ENCODE measurements around the gene ENTPD7. TPM values are rescaled to one million over a fixed set of nuclear protein-coding genes. Genes with fewer than 3 reads are reported as not detected.

ENTPD7 gene
- total and polyA plus RNA-seq, 2 of the 8 experiments (the other 6 are each of a cell fraction or from before 2014, with no cell fraction given), result 5.0 to 15.6 TPM

DNA sequence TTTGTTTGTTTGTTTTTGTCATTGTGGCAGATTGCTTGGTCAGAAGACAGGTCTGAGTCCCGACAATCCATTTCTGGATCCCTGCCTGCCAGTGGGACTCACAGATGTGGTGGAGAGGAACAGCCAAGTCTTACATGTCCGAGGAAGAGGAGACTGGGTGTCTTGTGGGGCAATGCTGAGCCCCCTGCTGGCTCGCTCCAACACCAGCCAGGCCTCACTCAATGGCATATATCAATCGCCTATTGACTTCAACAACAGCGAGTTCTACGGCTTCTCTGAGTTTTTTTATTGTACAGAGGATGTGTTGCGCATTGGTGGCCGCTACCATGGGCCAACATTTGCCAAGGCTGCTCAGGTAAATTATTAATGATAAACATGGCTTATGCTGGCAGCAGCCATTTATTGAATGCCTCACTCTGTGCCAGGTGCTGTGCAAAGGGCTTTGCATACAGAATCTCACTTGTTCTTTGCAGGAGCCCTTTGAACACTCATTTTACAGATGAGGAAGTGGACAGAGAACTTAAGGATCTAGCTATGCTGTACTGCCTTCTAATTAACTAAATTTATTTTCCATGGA, 39.3 kb downstream of the ENTPD7 start (continued):
- TF ChIP-seq, protein P1, sequence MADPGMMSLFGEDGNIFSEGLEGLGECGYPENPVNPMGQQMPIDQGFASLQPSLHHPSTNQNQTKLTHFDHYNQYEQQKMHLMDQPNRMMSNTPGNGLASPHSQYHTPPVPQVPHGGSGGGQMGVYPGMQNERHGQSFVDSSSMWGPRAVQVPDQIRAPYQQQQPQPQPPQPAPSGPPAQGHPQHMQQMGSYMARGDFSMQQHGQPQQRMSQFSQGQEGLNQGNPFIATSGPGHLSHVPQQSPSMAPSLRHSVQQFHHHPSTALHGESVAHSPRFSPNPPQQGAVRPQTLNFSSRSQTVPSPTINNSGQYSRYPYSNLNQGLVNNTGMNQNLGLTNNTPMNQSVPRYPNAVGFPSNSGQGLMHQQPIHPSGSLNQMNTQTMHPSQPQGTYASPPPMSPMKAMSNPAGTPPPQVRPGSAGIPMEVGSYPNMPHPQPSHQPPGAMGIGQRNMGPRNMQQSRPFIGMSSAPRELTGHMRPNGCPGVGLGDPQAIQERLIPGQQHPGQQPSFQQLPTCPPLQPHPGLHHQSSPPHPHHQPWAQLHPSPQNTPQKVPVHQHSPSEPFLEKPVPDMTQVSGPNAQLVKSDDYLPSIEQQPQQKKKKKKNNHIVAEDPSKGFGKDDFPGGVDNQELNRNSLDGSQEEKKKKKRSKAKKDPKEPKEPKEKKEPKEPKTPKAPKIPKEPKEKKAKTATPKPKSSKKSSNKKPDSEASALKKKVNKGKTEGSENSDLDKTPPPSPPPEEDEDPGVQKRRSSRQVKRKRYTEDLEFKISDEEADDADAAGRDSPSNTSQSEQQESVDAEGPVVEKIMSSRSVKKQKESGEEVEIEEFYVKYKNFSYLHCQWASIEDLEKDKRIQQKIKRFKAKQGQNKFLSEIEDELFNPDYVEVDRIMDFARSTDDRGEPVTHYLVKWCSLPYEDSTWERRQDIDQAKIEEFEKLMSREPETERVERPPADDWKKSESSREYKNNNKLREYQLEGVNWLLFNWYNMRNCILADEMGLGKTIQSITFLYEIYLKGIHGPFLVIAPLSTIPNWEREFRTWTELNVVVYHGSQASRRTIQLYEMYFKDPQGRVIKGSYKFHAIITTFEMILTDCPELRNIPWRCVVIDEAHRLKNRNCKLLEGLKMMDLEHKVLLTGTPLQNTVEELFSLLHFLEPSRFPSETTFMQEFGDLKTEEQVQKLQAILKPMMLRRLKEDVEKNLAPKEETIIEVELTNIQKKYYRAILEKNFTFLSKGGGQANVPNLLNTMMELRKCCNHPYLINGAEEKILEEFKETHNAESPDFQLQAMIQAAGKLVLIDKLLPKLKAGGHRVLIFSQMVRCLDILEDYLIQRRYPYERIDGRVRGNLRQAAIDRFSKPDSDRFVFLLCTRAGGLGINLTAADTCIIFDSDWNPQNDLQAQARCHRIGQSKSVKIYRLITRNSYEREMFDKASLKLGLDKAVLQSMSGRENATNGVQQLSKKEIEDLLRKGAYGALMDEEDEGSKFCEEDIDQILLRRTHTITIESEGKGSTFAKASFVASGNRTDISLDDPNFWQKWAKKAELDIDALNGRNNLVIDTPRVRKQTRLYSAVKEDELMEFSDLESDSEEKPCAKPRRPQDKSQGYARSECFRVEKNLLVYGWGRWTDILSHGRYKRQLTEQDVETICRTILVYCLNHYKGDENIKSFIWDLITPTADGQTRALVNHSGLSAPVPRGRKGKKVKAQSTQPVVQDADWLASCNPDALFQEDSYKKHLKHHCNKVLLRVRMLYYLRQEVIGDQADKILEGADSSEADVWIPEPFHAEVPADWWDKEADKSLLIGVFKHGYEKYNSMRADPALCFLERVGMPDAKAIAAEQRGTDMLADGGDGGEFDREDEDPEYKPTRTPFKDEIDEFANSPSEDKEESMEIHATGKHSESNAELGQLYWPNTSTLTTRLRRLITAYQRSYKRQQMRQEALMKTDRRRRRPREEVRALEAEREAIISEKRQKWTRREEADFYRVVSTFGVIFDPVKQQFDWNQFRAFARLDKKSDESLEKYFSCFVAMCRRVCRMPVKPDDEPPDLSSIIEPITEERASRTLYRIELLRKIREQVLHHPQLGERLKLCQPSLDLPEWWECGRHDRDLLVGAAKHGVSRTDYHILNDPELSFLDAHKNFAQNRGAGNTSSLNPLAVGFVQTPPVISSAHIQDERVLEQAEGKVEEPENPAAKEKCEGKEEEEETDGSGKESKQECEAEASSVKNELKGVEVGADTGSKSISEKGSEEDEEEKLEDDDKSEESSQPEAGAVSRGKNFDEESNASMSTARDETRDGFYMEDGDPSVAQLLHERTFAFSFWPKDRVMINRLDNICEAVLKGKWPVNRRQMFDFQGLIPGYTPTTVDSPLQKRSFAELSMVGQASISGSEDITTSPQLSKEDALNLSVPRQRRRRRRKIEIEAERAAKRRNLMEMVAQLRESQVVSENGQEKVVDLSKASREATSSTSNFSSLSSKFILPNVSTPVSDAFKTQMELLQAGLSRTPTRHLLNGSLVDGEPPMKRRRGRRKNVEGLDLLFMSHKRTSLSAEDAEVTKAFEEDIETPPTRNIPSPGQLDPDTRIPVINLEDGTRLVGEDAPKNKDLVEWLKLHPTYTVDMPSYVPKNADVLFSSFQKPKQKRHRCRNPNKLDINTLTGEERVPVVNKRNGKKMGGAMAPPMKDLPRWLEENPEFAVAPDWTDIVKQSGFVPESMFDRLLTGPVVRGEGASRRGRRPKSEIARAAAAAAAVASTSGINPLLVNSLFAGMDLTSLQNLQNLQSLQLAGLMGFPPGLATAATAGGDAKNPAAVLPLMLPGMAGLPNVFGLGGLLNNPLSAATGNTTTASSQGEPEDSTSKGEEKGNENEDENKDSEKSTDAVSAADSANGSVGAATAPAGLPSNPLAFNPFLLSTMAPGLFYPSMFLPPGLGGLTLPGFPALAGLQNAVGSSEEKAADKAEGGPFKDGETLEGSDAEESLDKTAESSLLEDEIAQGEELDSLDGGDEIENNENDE (IDR thresholded peaks at IDR 0.05; ENCODE audit: insufficient replicate concordance, low read length), result no peak
- TF ChIP-seq, protein P2, sequence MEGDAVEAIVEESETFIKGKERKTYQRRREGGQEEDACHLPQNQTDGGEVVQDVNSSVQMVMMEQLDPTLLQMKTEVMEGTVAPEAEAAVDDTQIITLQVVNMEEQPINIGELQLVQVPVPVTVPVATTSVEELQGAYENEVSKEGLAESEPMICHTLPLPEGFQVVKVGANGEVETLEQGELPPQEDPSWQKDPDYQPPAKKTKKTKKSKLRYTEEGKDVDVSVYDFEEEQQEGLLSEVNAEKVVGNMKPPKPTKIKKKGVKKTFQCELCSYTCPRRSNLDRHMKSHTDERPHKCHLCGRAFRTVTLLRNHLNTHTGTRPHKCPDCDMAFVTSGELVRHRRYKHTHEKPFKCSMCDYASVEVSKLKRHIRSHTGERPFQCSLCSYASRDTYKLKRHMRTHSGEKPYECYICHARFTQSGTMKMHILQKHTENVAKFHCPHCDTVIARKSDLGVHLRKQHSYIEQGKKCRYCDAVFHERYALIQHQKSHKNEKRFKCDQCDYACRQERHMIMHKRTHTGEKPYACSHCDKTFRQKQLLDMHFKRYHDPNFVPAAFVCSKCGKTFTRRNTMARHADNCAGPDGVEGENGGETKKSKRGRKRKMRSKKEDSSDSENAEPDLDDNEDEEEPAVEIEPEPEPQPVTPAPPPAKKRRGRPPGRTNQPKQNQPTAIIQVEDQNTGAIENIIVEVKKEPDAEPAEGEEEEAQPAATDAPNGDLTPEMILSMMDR (IDR thresholded peaks at IDR 0.05; ENCODE audit: control extremely low read depth in 1 of 3, insufficient read depth in 1 of 3, low read depth in 1 of 3, low read length in 3 of 3), result peak in 1 of 3 experiments; percentile 6; a peak in 1 of 4 replicates
- TF ChIP-seq GTF2F1 (IDR thresholded peaks at IDR 0.05; ENCODE audit: borderline replicate concordance, low read depth, low read length), result no peak
- TF ChIP-seq SP4 (IDR thresholded peaks at IDR 0.05; ENCODE audit: low read length), result no peak
- TF ChIP-seq GABPA (IDR thresholded peaks at IDR 0.05; ENCODE audit: borderline replicate concordance, insufficient read depth, low read length), result no peak
- no peak for TF ChIP-seq TBP (IDR thresholded peaks at IDR 0.05; ENCODE audit: low read depth, low read length)
